ENCODE results near the gene RAB40AL. TPM values are rescaled to one million over a fixed set of nuclear protein-coding genes. Genes with fewer than 3 reads are reported as not detected.

Gene RAB40AL
- total RNA-seq, 4 donors from 2014 or later, result 0.62 to 2.0 (median 1.4) TPM; not detected in 1

DNA sequence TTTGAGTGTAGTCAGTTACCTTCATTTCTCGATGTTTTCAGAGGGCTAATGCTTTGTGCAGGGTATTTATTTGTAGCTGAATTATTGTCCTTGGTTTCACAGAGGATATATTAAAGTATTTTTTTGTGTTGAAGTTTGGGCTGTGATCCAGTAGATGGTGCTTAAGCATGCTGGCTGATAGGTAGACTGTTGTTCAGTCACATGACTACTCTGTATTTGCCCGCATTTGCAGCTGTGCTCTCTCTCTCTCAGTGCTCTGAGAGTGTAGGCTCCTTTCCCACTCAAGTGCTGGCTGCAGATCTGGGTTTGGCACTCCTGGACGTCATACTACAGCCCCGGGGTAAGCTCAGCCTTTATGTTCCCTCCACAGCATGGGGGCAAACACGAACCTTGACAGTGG is 21.7 kb downstream of the RAB40AL start:
- H3K27me3 ChIP-seq, result no peaks in the 10 kb centered on the region
- H3K4me3 ChIP-seq, result no peak overlapping the region
- no peak for ATAC-seq
- H3K9me3 ChIP-seq, result no peaks in the 10 kb centered on the region
- no peaks in the 10 kb centered on the region for H3K36me3 ChIP-seq
- 90 to 100% methylated on average over 1 of the region's 5 CpGs for WGBS, 2 donors (ENCODE audit: low coverage in 1 of 2)
- no peak overlapping the region for H3K27ac ChIP-seq
- H3K4me1 ChIP-seq, result no peaks in the 10 kb centered on the region
- TF ChIP-seq EP300 (IDR thresholded peaks at IDR 0.05) (no peak), POLR2AphosphoS5 (IDR thresholded peaks at IDR 0.05) (no peak), POLR2A (IDR thresholded peaks at IDR 0.05) (no peak)
- TF ChIP-seq, protein P1, sequence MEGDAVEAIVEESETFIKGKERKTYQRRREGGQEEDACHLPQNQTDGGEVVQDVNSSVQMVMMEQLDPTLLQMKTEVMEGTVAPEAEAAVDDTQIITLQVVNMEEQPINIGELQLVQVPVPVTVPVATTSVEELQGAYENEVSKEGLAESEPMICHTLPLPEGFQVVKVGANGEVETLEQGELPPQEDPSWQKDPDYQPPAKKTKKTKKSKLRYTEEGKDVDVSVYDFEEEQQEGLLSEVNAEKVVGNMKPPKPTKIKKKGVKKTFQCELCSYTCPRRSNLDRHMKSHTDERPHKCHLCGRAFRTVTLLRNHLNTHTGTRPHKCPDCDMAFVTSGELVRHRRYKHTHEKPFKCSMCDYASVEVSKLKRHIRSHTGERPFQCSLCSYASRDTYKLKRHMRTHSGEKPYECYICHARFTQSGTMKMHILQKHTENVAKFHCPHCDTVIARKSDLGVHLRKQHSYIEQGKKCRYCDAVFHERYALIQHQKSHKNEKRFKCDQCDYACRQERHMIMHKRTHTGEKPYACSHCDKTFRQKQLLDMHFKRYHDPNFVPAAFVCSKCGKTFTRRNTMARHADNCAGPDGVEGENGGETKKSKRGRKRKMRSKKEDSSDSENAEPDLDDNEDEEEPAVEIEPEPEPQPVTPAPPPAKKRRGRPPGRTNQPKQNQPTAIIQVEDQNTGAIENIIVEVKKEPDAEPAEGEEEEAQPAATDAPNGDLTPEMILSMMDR (IDR thresholded peaks at IDR 0.05), result no peak

DNA sequence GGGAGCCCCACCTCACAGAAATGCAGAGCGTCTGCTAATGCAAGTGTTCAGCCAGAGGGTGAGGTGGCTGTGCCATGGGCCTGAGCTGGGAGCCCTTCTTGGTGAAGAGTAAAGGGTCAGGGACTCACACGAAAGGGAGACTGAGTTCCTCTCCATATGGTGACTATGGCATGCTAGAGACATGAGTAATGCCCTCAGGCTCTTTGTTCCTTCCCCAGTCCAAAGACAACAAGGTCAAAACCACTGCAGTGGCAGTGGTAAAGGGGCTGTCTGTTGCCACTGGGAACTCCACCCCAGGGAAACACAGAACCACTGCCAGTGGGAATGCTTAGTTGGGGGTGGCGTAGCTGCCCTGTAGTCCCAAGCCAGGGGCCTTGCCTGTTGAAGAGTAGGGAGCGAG is 22.4 kb downstream of the RAB40AL start:
- TF ChIP-seq EP300 (IDR thresholded peaks at IDR 0.05) (no peak), POLR2AphosphoS5 (IDR thresholded peaks at IDR 0.05) (no peak), POLR2A (IDR thresholded peaks at IDR 0.05) (no peak)
- TF ChIP-seq, protein P1 (IDR thresholded peaks at IDR 0.05), result no peak
- ATAC-seq, result no peak
- Histone ChIP-seq H3K4me1 (no peaks in the 10 kb centered on the region), H3K9me3 (no peaks in the 10 kb centered on the region), H3K36me3 (no peaks in the 10 kb centered on the region), H3K4me3 (no peak overlapping the region), H3K27me3 (no peaks in the 10 kb centered on the region), H3K27ac (no peak overlapping the region)
- 86% methylated on average over 1 of the region's 4 CpGs; no CpG with 5 or more reads in 1 of the 2 donors for WGBS, 2 donors (ENCODE audit: low coverage in 1 of 2)

DNA sequence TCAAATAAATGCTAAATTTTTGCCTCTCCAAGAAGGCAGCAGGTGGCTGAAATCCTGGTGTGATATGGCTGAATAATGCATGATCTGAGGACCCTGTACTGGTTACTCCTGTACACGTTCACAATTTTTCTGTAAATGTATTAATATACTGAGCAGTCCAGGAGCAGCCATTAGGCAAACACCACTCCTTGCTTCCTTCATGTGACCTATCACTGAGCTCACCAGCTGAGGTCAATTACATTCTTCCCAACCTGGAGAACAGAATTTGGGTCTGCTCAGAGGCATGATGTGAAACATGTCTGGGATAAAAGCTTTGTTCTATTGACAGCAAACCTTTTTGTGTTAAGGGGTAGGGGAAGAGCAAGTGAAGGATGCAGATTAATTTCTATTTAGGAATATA is 26.9 kb downstream of the RAB40AL start:
- 40% methylated on average over 1 of the region's 1 CpG; no CpG with 5 or more reads in 1 of the 2 donors for whole genome bisulfite sequencing, 2 donors (ENCODE audit: low coverage in 1 of 2)

DNA sequence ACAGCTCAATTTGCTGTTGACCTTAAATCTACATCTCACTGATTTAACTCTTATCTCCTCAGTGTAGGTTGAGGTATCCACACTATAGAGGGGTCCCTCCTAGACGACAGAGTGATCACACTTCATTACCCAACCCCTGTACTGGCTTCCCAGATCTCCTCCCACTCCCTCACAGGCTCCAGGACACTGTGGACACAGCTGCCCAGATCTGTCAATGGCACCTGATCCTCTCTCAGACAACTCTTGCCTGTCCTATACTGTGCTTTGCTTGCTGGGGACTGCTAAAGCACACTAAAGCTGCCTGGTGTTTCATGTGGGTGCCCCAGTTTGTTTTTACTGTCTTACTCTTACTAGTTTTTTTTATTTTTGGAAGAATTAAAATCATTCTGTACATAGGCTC is 27.9 kb downstream of the RAB40AL start:
- Histone ChIP-seq H3K27me3 (no peaks in the 10 kb centered on the region), H3K27ac (no peak overlapping the region), H3K9me3 (peaks cover 0 to 16% (median 0%) of the 10 kb centered on the region in 3 donors), H3K4me3 (no peak overlapping the region), H3K36me3 (no peaks in the 10 kb centered on the region), H3K4me1 (no peaks in the 10 kb centered on the region)
- ATAC-seq, result no peak
- 17% methylated on average over 1 of the region's 1 CpG; no CpG with 5 or more reads in 1 of the 2 donors for WGBS, 2 donors (ENCODE audit: low coverage in 1 of 2)
- TF ChIP-seq, protein P1 (IDR thresholded peaks at IDR 0.05), result no peak
- TF ChIP-seq EP300 (IDR thresholded peaks at IDR 0.05) (no peak), POLR2AphosphoS5 (IDR thresholded peaks at IDR 0.05) (no peak), POLR2A (IDR thresholded peaks at IDR 0.05) (no peak)

More for the DNA sequence above, 26.9 kb downstream of the RAB40AL start:
- no peaks in the 10 kb centered on the region for H3K36me3 ChIP-seq
- no peaks in the 10 kb centered on the region for H3K4me1 ChIP-seq
- no peaks in the 10 kb centered on the region for H3K27me3 ChIP-seq
- TF ChIP-seq, protein P1 (IDR thresholded peaks at IDR 0.05), result no peak
- TF ChIP-seq EP300 (IDR thresholded peaks at IDR 0.05), result no peak
- TF ChIP-seq POLR2A (IDR thresholded peaks at IDR 0.05), result no peak
- TF ChIP-seq POLR2AphosphoS5 (IDR thresholded peaks at IDR 0.05), result no peak
- H3K9me3 ChIP-seq, result peaks cover 0 to 8% (median 0%) of the 10 kb centered on the region in 3 donors
- ATAC-seq, result no peak
- no peak overlapping the region for H3K4me3 ChIP-seq
- H3K27ac ChIP-seq, result no peak overlapping the region

DNA sequence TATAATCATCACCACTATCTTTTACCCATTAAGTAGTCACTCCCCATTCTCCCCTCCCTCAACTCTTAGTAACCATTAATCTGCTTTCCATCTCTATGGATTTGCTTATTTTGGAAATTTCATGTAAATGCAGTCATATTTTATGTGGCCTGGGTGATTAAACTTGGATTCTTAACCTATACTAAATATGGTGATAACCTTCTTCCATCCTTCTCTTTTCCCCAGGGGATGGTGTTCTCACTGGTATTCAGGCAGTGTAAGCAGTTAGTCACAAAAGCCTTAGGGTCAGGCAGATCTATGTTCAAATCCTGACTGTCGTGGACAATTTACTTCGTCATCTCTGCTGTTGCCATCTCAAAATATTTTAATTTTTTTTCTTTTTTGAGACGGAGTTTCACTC is 29.6 kb downstream of the RAB40AL start:
- peaks cover 0 to 28% (median 0%) of the 10 kb centered on the region in 3 donors for H3K9me3 ChIP-seq
- WGBS, 2 donors (ENCODE audit: low coverage in 1 of 2), result 50 to 79% methylated on average over 2 of the region's 3 CpGs
- no peaks in the 10 kb centered on the region for H3K27me3 ChIP-seq
- no peaks in the 10 kb centered on the region for H3K36me3 ChIP-seq
- ATAC-seq, result no peak
- H3K27ac ChIP-seq, result no peak overlapping the region
- TF ChIP-seq POLR2AphosphoS5 (IDR thresholded peaks at IDR 0.05), result no peak
- no peak for TF ChIP-seq EP300 (IDR thresholded peaks at IDR 0.05)
- TF ChIP-seq POLR2A (IDR thresholded peaks at IDR 0.05), result no peak
- no peaks in the 10 kb centered on the region for H3K4me1 ChIP-seq
- H3K4me3 ChIP-seq, result no peak overlapping the region
